GM21737 (cell line): ENCODE data around the gene UBXN11.

Experiments used
- ATAC-seq: cut with Tn5 transposase; IDR thresholded peaks from one replicate; pipeline ENCODE4 v1.9.1; 2021; ENCODE audit warnings: mild to moderate bottlenecking, moderate library complexity; ENCODE audit not compliant: unreplicated experiment

Gene UBXN11

DNA sequence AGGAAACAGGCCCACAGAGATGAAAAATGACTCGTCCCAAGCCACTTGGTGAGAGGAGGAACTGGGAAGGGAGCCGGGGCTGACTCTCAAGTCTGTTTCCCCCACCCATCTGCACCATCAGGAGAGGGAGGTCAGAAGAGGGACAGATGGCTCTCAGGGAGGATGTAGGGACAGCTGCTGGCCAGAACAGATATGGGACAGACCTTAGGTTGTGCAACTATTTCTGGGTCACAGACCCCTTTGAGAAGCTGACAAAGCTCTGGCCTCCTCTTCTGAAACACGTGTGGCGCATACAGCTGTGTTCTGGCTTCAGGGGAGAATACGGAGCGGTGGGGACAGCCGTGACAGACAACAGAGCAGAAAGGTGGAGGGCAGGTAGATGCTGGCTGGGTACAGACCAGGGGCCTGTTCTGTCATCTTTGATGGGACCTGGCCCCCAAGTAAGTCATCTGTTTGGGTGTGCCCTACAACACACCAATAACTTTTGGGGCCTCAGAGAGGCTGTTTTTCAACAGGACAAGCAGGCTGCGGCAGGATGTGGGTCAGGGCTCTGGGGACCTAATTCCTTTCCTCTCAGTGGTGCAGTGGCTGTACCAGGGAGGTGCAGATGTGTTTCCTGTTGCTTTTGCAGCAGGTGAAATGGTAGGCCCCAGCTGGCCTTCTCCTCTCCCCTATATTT is 19.3 kb downstream of the UBXN11 start:
- ATAC-seq = peak; percentile 38

DNA sequence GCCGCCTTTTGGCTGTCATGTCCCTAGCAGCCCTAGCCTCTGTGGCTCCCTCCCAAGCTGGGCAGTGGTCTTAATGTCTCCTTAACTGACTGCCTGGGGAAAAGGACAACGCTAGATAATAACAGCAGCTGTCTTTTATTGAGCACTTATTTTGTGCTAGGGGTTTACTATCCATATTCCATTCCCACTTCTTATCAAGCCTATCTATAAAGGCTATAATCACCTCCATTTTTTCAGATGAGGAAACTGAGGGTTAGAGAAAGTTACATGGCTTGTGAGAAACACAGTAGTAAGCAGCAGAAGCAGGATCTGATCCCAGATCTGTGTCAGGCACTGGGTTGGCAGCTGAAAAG is 20.4 kb downstream of the UBXN11 start:
- ATAC-seq = no peak

DNA sequence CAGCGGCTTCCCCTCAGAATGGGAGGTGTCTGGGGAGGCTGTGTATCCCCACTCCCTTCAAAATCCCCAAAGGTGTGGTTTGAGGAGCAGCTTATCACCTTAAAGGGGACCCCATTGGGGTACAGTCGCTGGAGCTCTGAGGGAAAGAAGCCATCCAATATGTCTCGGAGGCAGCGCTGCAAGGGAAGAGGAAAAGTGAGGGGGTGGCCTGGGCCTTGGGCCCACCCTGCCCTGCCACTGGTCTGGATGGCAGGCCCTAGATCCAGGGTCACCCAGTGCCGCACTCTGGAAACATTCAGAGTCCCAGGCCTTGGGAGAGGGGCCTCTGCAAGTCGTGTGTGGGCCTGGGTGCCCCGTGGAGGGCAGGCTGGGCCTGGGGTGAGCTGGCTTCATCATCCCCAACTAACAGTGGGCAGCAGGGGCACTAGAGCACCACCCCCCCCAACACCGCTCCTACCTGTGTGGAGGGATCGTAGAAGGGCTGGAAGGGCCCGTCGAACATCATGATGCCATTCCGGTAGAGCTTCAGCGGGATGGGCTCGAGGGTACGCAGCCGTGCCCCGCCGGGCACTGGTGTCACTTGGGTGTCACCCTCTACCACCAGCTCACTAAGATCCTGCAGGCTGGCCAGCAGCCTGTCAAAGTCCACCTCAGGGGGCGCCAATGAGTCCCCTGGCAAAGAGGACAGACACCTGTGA is 20.9 kb downstream of the UBXN11 start:
- ATAC-seq = no peak

DNA sequence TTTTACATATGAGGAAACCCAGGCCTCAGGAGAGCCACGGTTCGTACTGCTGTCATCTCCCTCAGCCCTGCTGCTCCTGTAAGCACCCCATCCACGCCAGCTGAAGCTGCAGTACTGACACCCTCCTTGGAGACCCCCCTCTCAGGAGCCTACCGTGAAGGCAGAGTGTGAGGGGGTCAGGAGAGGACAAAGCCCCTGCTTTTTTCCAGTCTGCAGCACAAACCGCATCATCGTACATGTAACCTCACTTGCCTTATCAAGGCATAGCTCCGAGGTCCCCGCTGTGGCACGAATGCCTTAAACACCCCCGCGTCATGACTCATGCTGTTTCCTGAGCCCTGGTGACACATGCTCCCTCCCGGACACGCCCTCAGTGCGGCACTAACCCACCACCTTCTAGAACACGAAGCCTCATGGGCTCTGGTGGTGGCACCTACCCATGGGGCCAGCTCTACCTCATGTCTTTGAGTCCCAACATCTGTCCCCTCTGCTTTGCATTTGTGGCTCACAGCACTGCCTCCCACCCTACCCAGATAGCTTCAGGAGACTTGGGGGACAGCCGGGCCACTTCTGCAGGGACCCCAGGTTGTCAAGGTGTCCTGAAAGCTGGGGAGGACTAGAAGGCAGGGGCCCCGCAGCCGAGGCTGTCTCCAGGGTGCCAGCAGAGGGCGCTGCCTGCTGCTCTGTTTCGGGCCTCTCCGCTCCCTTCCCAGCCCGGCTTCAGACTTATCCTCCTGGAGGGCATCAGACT is 21.7 kb downstream of the UBXN11 start:
- ATAC-seq = no peak

DNA sequence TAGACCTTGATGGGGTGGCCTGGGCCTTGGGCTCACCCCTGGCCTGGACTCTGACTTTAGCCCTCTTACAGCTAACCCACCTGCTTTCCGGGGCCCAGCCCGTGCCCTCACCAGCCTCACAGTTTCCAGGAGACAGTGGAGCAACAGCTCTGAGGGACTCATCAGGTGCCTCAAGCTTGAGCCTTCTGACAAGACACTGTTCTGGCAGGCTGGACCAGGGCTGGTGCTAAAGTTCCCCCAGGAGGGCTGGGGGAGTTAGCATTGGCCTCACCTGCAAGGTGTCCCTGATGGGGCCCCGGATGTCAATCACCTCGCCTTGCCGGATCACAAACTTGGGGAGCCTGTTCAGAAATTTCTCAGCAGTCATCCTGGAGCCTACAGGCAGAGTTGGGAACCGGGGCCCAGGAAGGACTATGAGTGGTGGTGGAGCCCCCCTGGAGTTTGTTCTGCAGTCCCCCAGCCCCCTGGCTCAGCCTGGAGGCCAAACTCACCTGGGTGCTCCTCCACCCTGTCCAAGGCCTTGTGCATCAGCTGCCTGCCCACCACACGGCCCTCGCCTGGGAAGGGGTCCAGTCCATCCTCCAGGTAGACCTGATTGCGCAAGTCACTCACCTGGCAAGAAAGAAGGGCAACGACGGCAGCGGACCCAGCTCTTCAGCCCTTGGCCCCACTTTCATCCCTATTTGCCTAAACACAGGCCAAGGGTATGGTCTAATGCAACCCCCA is 22.4 kb downstream of the UBXN11 start:
- ATAC-seq = no peak

DNA sequence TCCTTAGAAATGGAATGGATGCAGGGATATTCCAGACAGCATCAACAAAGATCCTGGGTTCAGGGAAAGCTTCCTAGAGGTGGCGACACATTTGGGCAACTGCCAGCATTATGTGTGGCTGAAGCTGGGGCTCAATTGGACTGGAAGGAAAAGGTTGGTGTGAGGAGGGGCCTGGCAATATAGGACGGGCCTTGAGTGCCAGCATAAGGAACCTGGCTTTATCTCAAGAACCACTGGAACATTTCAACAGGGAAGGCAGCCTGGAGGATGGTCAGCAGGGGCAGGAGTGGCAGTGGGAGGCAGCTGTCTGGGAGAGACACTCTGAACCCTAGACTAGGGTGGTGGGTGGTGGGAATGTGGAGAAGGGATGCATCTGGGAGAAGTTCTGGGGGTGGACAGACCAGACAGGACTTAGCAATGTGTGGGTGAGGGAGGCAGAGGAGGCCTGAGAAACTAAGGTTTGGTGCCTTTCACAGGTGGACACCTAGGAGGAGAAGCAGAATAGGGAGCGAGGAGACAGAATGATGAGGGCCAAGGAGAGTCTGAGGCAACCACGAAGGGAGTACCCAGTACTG is 23.1 kb downstream of the UBXN11 start:
- no peak for ATAC-seq

DNA sequence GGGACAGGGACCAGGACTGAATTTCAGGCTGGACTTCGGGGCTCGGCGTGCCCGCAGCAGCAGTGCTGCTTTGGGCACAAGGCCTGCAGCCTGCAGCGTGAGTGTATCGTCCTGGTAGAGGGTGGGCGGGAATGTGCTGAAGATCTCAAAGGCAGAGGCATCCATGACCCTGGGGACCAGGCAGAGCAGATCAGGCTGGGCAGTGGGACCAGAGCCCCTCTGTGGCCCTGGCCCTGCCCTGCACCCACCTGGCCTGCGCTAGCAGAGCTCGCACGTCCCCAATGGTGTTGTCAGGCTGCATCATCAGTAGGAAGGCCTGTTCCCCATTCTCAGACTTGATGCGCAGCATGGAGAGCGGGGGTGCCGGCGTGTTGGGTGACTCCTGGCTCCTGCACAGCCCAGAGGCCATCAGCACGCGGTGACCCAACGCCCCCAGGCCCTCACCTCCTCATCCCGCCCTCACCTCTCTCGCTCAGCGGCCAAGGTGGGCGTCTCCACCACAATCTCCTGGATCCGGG is 24.0 kb downstream of the UBXN11 start:
- no peak for ATAC-seq

DNA sequence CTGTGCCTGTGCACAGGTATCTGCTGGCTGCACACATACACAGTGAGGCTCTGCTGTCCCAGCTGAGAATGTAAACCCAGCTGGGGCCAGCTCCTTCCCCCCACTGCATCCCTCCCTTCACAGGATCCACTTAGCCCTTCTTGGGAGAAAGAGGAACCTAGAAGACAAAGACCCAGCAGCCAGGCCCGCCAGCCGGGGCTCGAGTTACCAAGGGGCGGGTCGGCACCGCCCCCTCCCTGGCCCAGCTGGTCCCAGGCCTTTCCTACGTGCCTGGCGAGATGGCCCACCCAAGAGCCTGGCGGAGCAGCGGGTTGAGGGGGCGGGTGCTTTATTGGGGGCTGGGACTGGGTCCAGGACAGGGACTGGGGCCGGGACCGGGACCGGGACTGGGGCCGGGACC is 24.5 kb downstream of the UBXN11 start:
- no peak for ATAC-seq

DNA sequence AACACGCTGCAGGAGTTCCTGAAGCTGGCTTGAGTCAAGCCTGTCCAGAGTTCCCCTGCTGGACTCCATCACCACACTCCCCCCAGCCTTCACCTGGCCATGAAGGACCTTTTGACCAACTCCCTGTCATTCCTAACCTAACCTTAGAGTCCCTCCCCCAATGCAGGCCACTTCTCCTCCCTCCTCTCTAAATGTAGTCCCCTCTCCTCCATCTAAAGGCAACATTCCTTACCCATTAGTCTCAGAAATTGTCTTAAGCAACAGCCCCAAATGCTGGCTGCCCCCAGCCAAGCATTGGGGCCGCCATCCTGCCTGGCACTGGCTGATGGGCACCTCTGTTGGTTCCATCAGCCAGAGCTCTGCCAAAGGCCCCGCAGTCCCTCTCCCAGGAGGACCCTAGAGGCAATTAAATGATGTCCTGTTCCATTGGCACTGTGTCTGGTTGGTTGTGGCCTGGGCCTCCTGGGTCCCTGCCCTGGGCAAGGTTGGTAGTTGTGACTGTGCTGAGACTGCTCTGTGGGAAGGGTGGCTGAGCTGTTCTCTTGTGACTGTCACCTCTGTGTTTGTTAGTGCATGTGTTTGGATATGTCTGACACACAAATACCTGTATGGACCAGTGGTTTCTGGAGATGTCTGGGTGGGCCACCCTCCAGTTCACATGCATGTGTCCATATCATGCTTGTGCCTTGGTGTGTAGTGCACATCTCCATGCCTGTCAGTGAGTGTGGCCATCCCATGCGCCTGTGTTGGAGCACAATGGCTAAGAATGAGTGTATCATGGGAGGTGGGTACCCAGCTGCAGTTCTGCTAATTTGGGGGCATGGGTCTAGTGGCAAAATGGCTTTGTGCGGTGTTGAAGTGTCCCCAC is 25.1 kb downstream of the UBXN11 start:
- ATAC-seq = no peak

DNA sequence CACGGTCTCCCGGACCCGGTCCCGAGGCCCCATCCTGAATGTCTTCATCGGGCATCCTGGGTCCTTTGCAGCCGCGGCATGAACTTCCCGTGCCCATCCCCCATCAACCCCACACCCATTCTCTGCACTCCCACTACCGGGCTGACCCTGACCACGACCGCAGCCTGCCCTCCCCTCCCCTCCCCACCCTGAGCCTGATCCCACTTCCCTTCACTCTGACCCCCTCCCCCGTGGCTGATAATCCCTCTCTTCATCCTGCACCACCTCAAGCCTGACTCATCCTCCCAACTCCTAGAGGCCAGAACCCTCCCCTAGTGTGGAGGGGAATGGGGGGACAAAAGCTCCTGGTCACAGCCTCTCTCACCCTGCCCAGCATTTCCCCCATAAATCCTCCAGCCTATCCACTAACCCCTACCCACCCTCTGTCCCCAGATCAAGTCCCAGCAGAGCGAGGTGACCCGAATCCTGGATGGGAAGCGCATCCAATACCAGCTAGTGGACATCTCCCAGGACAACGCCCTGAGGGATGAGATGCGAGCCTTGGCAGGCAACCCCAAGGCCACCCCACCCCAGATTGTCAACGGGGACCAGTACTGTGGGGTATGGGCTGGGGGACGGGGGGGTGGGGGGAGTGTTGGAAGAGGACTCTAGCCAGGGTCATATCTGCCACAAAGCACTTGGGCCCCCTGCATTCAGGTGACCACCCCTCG is 25.9 kb downstream of the UBXN11 start:
- ATAC-seq = no peak

DNA sequence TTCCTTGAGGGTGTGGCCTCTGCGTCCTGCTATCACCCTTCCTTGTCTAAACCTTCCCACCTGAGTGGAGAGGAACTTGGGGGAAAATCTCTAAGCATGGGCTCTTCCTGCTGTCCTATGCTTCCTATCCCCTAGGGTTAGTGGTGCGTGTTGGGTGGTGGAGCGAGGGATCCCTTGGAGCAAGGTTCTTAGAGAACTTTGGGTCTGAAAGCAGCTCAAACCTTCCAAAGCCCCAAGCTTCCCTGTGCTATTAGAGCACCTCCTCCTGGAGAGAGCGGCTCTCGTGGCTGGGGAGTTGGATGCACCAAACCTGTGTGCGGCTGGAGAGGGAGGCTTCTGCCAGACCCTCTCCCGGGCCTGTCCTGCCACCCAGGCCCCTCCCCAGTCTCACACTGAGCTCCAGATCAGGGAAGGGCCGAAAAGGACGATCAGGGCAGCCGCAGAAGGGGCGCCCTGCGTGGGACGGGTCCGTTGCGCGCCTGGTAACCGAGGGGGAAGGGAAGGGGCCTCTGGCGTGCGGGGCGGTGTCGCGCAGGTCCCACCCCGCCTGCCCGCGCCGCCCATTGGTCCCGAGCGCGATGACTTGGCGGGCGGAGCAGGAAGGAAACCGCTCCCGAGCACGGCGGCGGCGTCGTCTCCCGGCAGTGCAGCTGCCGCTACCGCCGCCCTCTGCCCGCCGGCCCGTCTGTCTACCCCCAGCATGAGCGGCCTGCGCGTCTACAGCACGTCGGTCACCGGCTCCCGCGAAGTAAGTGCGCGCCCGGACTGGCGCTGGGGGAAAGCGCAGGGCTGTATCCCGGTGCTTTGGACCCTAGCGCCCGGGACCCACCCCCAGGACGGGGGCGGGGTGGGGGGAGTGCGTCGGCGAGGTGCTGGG is 26.7 kb downstream of the UBXN11 start, which contains the start of gene SH3BGRL3:
Gene SH3BGRL3 (plus strand): TSS at position 631 of the 877 bp plus-strand sequence. CDS start 70 bp downstream, at position 701.
- peak; percentile 49 for ATAC-seq

DNA sequence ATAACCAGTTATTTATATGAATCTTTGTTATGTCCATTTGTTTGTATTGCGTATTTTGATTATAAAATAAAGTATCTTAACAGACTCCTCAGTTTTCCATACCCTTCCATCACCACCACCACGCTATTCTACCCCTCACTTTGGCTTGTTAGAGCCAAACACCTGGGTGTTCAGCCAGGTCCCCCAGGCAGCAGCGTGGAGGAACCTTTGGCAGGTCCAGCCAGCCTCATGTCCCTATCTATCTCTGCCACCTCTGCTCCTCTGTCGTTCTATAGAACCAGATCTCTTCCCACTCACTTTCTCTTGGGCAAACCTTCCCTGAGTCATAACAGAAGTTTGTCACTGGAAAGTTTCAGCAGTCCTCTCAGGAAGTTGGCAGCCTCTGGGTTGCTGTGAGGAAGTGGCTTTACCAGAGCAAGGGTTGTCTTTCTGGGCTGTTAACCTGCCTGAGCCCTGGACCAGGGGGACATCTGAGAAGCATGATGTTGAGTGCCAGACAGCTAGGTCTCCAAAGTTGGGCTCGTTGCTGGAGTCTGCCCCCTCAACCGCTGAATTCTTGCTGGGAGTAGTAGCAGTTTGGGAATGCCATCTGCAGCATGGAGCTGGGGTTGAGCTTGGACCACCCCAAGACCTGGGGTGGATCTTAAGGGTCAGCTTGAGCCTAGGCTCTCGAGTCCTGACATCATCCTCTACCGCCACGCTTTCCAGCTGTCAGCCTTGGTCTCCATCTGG is 27.5 kb downstream of the UBXN11 start:
- ATAC-seq = no peak

DNA sequence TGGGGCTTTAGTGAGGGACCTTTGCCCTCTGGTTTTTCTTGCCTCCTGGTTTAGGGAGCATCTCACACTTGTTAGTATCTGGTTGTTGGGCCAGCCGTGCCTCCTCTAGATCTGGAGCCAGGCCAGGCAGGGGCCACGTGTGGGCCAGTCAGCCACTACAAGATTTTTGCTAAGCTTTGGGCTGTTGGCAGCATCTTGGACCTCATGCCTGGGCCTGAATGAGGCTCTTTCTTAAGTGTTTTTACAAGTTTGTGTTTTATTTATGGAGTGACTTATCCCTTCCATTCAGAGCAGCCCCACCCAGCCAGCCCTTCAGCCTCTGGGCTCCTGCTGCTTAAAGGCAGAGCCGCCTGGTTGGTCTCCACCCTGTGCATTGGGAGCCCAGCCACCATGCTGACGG is 28.1 kb downstream of the UBXN11 start:
- ATAC-seq = no peak

DNA sequence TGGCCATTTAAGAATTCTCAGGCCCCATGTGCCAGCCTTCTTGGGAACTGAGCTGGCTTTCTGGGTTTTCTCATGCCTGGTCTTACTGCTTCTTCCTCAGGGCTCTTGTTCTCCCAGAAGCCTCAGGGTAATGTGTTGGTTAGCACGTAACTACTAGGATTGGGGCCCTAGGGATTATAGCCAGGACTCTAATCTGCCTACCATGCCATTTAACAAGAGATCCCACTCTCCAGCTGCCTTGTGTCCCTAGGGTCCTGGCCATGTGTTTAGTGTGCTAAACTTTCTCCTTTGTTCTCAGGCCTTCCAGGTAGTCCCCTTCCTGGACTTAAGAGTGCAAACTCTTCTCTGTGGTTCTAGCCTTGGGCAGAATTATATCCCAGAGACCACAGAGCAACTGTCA is 28.7 kb downstream of the UBXN11 start:
- no peak for ATAC-seq

DNA sequence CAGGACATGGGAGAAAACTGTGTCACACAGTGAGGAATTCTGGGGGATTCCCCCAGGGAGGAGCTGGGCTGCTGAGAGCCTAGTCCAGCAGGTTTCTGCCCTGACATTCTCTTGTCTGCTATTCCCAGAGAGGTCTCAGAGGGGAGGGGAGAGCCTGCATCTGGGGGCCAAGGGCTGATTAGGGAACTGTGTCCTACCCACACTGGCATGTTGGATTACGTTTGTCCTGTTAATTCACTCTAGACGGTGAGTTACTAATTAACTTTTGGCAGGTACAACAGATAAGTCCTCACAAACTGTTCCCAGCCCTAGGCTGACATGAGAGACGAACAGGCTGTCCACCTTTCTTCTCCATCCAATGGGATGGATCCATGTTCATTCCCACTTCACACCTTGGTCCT is 29.2 kb downstream of the UBXN11 start:
- no peak for ATAC-seq

DNA sequence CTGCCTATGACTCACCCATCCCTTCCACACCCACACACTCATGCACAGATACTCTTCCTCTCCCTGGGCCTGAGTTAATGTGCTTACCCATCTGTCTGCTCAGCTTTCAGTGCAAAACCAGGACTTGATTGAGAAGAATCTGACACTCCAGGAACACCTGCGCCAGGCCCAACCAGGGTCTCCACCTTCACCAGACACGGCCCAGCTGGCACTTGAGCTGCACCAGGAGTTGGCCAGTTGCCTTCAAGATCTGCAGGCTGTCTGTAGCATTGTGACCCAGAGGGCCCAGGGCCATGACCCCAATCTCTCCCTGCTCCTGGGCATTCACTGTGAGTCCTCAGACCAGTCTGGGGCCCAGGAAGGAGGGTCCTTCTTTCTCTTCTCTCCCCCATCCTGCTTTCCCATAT is 30.0 kb downstream of the UBXN11 start:
- no peak for ATAC-seq

DNA sequence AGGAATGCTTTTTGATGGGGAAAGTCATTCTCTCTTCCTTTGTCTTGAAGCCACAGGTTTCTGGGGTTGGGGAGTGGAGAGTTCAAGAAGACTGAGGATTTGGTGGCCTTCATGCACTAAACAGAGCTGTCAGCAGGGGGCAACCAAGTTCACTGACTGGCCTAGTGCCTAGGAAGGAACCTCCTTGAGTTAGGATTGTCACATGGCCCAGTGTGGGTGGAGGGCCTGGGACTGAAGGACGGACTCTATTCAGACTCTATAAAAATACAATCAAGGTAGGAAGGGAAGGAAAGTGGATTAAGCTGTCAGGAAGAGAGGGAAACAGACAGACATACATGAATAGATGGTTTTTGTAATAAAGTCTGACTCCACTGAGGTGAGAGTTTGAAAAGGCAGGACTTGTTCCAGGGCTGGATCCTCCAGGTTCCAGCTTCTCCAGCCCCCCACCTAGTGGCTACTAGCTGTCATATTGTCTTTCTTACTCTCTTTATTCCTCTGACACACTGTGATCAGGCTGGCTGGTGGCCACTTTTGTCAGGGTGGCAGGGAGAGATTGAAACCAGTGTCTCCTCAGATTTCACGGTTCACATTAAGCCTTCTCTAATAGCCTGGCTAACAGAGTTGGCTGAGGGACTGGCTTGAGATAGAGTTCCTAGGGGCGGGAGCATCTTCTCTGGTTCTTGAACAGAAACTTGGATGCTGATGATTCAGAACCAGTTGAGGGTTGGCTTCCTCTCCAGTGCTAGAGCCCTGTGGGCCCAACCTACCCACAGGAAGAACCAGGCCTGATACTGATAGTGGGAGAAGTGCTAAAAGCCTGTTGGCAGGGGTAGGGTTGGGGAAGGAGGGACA is 30.6 kb downstream of the UBXN11 start:
- no peak for ATAC-seq
